Stomach (tissue), 9 donors: Measurements from ENCODE around the gene WDR72. TPM values are rescaled to one million over a fixed set of nuclear protein-coding genes. Genes with fewer than 3 reads are reported as not detected.

ENCODE experiments used
- DNase-seq, 2 donors: peaks; one replicate each; pipeline versions ENCODE4 v3.0.0 to v3.0.0-alpha.2; 2013 to 2019
- H3K27ac ChIP-seq, 5 donors: fragments of 200-600 bp in 4 of 5; sonication (generic) in 4 of 5; one replicate each; pipeline ENCODE4 v1.5.1; 2013 to 2019; ENCODE audit warnings: mild to moderate bottlenecking in 1 of 5, moderate library complexity in 1 of 5
- H3K27me3 ChIP-seq, 3 donors: fragments of 200-600 bp; sonication (generic); one replicate each; pipeline ENCODE4 v1.5.1; 2017 to 2019; ENCODE audit warnings: mixed run types in 1 of 3
- H3K36me3 ChIP-seq, 4 donors: fragments of 200-600 bp; sonication (generic); 1 replicate in 3 of 4; 2 replicates in 1 of 4; pipeline ENCODE4 v1.5.1; 2016 to 2019
- H3K4me1 ChIP-seq, 4 donors: fragments of 200-600 bp; sonication (generic); one replicate each; pipeline ENCODE4 v1.5.1; 2016 to 2019
- H3K4me3 ChIP-seq, 4 donors: fragments of 200-600 bp; sonication (generic) in 3 of 4; one replicate each; pipeline ENCODE4 v1.5.1; 2016 to 2019; ENCODE audit warnings: mild to moderate bottlenecking in 1 of 4
- H3K9me3 ChIP-seq, 4 donors: fragments of 200-600 bp; sonication (generic); one replicate each; pipeline ENCODE4 v1.5.1; 2016 to 2019
- EP300 ChIP-seq: sonication (generic); formaldehyde crosslinking; IDR thresholded peaks from one replicate; pipeline ENCODE4 v1.6.1; 2017; ENCODE audit warnings: antibody characterized with exemption
- POLR2A ChIP-seq, 4 donors: fragments of 450-650 bp; IDR thresholded peaks; one replicate each; pipeline ENCODE4 v1.6.1; 2016; ENCODE audit warnings: antibody characterized with exemption in 4 of 4, control low read depth in 2 of 4, mild to moderate bottlenecking in 1 of 4, moderate library complexity in 1 of 4
- POLR2AphosphoS5 ChIP-seq, 3 donors: sonication (generic); formaldehyde crosslinking; IDR thresholded peaks; one replicate each; pipeline ENCODE4 v1.6.1; 2016; ENCODE audit warnings: antibody characterized with exemption in 3 of 3
- WGBS, 5 donors: extraction: QIAGEN DNeasy Blood & Tissue Kit in 3 of 5; methylation state at CpG; one replicate each; pipeline versions ENCODE4 v1.1.5 to v1.1.7; 2013 to 2018; 5-methylcytosine and 5-hydroxymethylcytosine counted together
- intact Hi-C: fragments of 100-400 bp; cut with DNase I; formaldehyde crosslinking; loops from one replicate; pipeline ENCODE4 v1.15.1; 2023; ENCODE audit warnings: low total_unique reads
- polyA plus RNA-seq, 3 donors: library from polyadenylated mRNA; stranded (reverse); fragments of 200-250 nt; gene quantifications; one replicate each; pipeline ENCODE4 v1.2.3, GENCODE V29; 2013
- total RNA-seq, 5 donors: library from RNA; depleted of rRNA; stranded (reverse); fragments of >200 nt; gene quantifications; one replicate each; pipeline versions ENCODE4 v1.1.0 to v1.2.3, GENCODE V29; 2014 to 2016
- TF ChIP-seq, protein P1 (sequence below), 7 experiments: fragments of 450-650 bp in 4 of 7; fragments of 200-600 bp in 3 of 7; sonication (generic) in 3 of 7; IDR thresholded peaks; one replicate each; pipeline ENCODE4 v1.5.1; 2016 to 2019; ENCODE audit warnings: antibody characterized with exemption in 7 of 7, control low read depth in 2 of 7, mild to moderate bottlenecking in 1 of 7
- donor health status: healthy with polysubstance abuse.
- donor health status: Bipolar disorder and iron deficiency.
- donor health status: healthy.

Gene WDR72
- total and polyA plus RNA-seq, 8 donors, result under 0.01 to 0.61 (median 0.41) TPM; not detected in 2

DNA sequence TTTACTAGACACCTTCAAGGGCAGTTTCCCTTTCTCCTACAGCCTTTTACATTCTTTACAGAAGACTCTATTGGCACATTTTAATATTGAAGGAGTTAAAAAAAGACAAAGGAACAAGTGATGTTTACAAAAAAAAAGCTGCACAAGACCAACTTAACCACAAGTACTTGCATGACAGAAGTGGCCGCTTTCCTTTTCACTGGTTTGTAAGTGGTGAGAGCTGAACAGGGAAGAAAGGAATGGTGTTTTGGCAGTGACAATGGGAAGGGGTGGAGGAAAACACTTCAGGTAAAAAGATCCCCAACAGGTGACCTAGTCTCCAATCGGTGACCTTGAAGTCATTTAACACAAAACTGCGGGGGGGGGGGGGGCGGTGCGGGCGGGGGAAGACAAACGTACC, 1.1 kb downstream of the WDR72 start:
- Histone ChIP-seq H3K4me3 (no peak overlapping the region), H3K27ac (no peak overlapping the region), H3K4me1 (peaks cover 0 to 11% (median 3%) of the 10 kb centered on the region in 4 donors), H3K27me3 (peaks cover 6 to 36% (median 14%) of the 10 kb centered on the region in 3 donors), H3K36me3 (no peaks in the 10 kb centered on the region), H3K9me3 (no peaks in the 10 kb centered on the region)
- intact Hi-C loops, result no loop called here
- TF ChIP-seq POLR2AphosphoS5 (IDR thresholded peaks at IDR 0.05), result no peak
- no peak for TF ChIP-seq POLR2A (IDR thresholded peaks at IDR 0.05)
- TF ChIP-seq, protein P1, sequence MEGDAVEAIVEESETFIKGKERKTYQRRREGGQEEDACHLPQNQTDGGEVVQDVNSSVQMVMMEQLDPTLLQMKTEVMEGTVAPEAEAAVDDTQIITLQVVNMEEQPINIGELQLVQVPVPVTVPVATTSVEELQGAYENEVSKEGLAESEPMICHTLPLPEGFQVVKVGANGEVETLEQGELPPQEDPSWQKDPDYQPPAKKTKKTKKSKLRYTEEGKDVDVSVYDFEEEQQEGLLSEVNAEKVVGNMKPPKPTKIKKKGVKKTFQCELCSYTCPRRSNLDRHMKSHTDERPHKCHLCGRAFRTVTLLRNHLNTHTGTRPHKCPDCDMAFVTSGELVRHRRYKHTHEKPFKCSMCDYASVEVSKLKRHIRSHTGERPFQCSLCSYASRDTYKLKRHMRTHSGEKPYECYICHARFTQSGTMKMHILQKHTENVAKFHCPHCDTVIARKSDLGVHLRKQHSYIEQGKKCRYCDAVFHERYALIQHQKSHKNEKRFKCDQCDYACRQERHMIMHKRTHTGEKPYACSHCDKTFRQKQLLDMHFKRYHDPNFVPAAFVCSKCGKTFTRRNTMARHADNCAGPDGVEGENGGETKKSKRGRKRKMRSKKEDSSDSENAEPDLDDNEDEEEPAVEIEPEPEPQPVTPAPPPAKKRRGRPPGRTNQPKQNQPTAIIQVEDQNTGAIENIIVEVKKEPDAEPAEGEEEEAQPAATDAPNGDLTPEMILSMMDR (IDR thresholded peaks at IDR 0.05), result no peak
- TF ChIP-seq EP300, result no peak
- WGBS, 5 donors, result 19 to 47% (median 33%) methylated on average over 5 to 7 of the region's 7 CpGs
- DNase-seq, result peak in 1 of 2 donors; percentile 9

DNA sequence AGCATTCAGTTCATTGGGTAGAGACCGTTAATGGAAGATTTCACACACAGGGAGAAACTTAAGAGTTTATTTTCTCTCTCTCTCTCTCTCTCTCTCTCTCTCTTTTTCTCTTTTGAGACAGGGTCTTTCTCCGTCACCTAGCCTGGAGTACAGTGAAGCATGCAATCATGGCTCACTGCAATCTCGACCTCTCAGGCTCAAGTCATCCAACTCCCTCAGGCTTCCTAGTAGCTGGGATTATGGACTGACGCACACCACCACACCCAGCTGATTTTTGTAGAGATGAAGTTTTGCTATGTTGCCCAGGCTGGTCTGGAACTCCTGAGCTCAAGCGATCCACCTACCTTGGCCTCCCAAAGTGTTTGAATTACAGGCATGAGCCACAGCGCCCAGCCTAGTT, 1.6 kb downstream of the WDR72 start:
- intact Hi-C loops, result no loop called here
- no peak for TF ChIP-seq EP300
- TF ChIP-seq POLR2AphosphoS5 (IDR thresholded peaks at IDR 0.05), result no peak
- no peak for TF ChIP-seq POLR2A (IDR thresholded peaks at IDR 0.05)
- TF ChIP-seq, protein P1 (IDR thresholded peaks at IDR 0.05), result no peak
- H3K4me1 ChIP-seq, result peaks cover 0 to 11% (median 3%) of the 10 kb centered on the region in 4 donors

DNA sequence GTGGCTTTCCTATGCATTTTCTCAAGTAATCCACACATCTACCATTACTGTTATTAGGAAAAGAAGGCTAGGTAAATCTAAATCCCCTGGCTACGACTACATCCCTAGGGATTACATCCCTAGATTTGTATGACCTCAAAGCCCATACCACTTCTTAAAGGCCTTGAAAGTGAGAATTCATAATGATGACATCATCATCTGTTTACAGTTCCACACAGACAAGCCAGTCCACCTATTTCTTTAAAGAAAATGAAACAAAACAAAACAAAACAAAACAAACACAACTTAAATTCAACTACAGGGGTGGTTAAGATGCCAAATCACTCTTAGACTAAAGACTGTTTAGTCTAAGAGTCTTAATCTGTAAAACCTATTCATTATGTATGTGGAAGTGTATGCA, 5.7 kb downstream of the WDR72 start:
- H3K27me3 ChIP-seq, result peaks cover 0 to 9% (median 3%) of the 10 kb centered on the region in 3 donors
- no peaks in the 10 kb centered on the region for H3K4me1 ChIP-seq
- no peak for DNase-seq
- no peaks in the 10 kb centered on the region for H3K9me3 ChIP-seq
- no peak overlapping the region for H3K27ac ChIP-seq
- intact Hi-C loops, result no loop called here
- WGBS, 5 donors, result 54 to 81% (median 67%) methylated on average over 1 of the region's 1 CpG
- H3K36me3 ChIP-seq, result no peaks in the 10 kb centered on the region
- no peak overlapping the region for H3K4me3 ChIP-seq
- TF ChIP-seq POLR2A (IDR thresholded peaks at IDR 0.05) (no peak), POLR2AphosphoS5 (IDR thresholded peaks at IDR 0.05) (no peak), EP300 (no peak)
- TF ChIP-seq, protein P1 (IDR thresholded peaks at IDR 0.05), result no peak

More for the DNA sequence above, 1.6 kb downstream of the WDR72 start:
- H3K27ac ChIP-seq, result no peak overlapping the region
- no peaks in the 10 kb centered on the region for H3K9me3 ChIP-seq
- peaks cover 6 to 36% (median 14%) of the 10 kb centered on the region in 3 donors for H3K27me3 ChIP-seq
- H3K36me3 ChIP-seq, result no peaks in the 10 kb centered on the region
- no peak overlapping the region for H3K4me3 ChIP-seq
- WGBS, 5 donors, result 82 to 91% (median 88%) methylated on average over 6 of the region's 6 CpGs
- no peak for DNase-seq

DNA sequence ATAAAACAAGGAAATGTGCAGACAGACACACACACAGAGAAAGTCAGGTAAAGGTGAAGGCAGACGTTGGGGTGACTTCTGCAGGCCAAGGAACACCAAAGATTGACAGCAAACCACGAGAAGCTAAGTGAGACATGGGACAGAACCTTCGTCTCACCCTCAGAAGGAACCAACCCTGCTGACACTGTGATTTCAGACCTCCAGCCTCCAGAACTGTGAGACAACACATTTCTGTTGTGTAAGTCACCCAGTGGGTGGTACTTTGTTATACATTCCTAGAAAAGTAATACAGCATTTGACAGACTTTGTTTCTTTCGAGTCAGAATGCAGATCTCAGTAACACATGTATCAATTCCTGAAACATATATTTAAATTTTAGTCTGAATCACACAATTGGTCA, 7.1 kb downstream of the WDR72 start:
- DNase-seq, result no peak
- 70 to 77% (median 75%) methylated on average over 4 of the region's 4 CpGs for WGBS, 5 donors
- H3K27ac ChIP-seq, result no peak overlapping the region
- intact Hi-C loops, result no loop called here
- no peaks in the 10 kb centered on the region for H3K4me1 ChIP-seq
- no peaks in the 10 kb centered on the region for H3K36me3 ChIP-seq
- no peaks in the 10 kb centered on the region for H3K27me3 ChIP-seq
- no peak for TF ChIP-seq POLR2AphosphoS5 (IDR thresholded peaks at IDR 0.05)
- TF ChIP-seq, protein P1 (IDR thresholded peaks at IDR 0.05), result no peak
- no peak for TF ChIP-seq POLR2A (IDR thresholded peaks at IDR 0.05)
- TF ChIP-seq EP300, result no peak
- H3K4me3 ChIP-seq, result no peak overlapping the region
- H3K9me3 ChIP-seq, result no peaks in the 10 kb centered on the region
